Activated T-cell treated with anti-CD3 and anti-CD28 coated beads, Interleukin-2, amount 50 U/mL, for 4 hours (primary cell): ENCODE results near the gene KLHL29. TPM values are rescaled to one million over a fixed set of nuclear protein-coding genes. Genes with fewer than 3 reads are reported as not detected.

Experiments
- ATAC-seq, 2 donors: fragments of 200-7000 bp; cut with Tn5 transposase; one replicate each; pipeline ENCODE4 v1.10.0; 2021
- DNase-seq: peaks from one replicate; pipeline ENCODE4 v3.0.0-alpha.2; 2020
- H3K27me3 Mint-ChIP-seq: one replicate; pipeline ENCODE4 v1.8.0; 2021; ENCODE audit warnings: low read depth, mixed read lengths
- H3K36me3 Mint-ChIP-seq: one replicate; pipeline ENCODE4 v1.8.0; 2022; ENCODE audit warnings: mixed read lengths; ENCODE audit not compliant: insufficient read depth
- H3K4me1 Mint-ChIP-seq: one replicate; pipeline ENCODE4 v1.8.0; 2021; ENCODE audit warnings: low read depth, mixed read lengths
- H3K4me3 Mint-ChIP-seq: one replicate; pipeline ENCODE4 v1.8.0; 2021; ENCODE audit warnings: mild to moderate bottlenecking, moderate library complexity, mixed read lengths
- H3K9me3 Mint-ChIP-seq: one replicate; pipeline ENCODE4 v1.8.0; 2021; ENCODE audit warnings: mixed read lengths
- total RNA-seq, 3 donors: library from RNA; stranded (reverse); gene quantifications; one replicate each; pipeline ENCODE4 v1.2.1, GENCODE V29; 2021

KLHL29 gene
- total RNA-seq, 3 donors from 2014 or later, result 0.82 to 1.5 (median 1.1) TPM

- no peak overlapping the region for H3K4me3 Mint-ChIP-seq
- no peaks in the 10 kb centered on the region for H3K9me3 Mint-ChIP-seq
- H3K36me3 Mint-ChIP-seq, result no peaks in the 10 kb centered on the region
- ATAC-seq, result no peak
- DNase-seq, result no peak
- H3K27me3 Mint-ChIP-seq, result peaks cover 11% of the 10 kb centered on the region
- peaks cover 7% of the 10 kb centered on the region for H3K4me1 Mint-ChIP-seq
Measured at GRCh38 chr2:23662941-23663920, 278.3 kb downstream of the KLHL29 start.

- H3K4me1 Mint-ChIP-seq, result no peaks in the 10 kb centered on the region
- DNase-seq (no peak), ATAC-seq (no peak)
- H3K4me3 Mint-ChIP-seq, result no peak overlapping the region
- no peaks in the 10 kb centered on the region for H3K36me3 Mint-ChIP-seq
- no peaks in the 10 kb centered on the region for H3K9me3 Mint-ChIP-seq
- H3K27me3 Mint-ChIP-seq, result peaks cover 8% of the 10 kb centered on the region
Measured at GRCh38 chr2:23664066-23664788, 279.2 kb downstream of the KLHL29 start.

- no peak for DNase-seq
- Mint-ChIP-seq H3K27me3 (peaks cover 4% of the 10 kb centered on the region), H3K4me1 (no peaks in the 10 kb centered on the region), H3K4me3 (no peak overlapping the region), H3K36me3 (no peaks in the 10 kb centered on the region), H3K9me3 (no peaks in the 10 kb centered on the region)
- no peak for ATAC-seq
Measured at GRCh38 chr2:23666241-23666979, 281.4 kb downstream of the KLHL29 start.

- no peak for DNase-seq
- Mint-ChIP-seq H3K4me3 (no peak overlapping the region), H3K27me3 (peaks cover 3% of the 10 kb centered on the region), H3K4me1 (no peaks in the 10 kb centered on the region), H3K9me3 (no peaks in the 10 kb centered on the region), H3K36me3 (no peaks in the 10 kb centered on the region)
- ATAC-seq, result no peak
Measured at GRCh38 chr2:23666980-23667357, 282.0 kb downstream of the KLHL29 start.

- H3K4me1 Mint-ChIP-seq, result no peaks in the 10 kb centered on the region
- DNase-seq (no peak), ATAC-seq (no peak)
- no peaks in the 10 kb centered on the region for H3K36me3 Mint-ChIP-seq
- H3K9me3 Mint-ChIP-seq, result no peaks in the 10 kb centered on the region
- H3K27me3 Mint-ChIP-seq, result no peaks in the 10 kb centered on the region
- H3K4me3 Mint-ChIP-seq, result no peak overlapping the region
Measured at GRCh38 chr2:23668756-23669304, 283.9 kb downstream of the KLHL29 start.

- DNase-seq, result no peak
- Mint-ChIP-seq H3K9me3 (no peaks in the 10 kb centered on the region), H3K4me3 (no peak overlapping the region), H3K36me3 (no peaks in the 10 kb centered on the region), H3K4me1 (no peaks in the 10 kb centered on the region), H3K27me3 (no peaks in the 10 kb centered on the region)
- ATAC-seq, result no peak
Measured at GRCh38 chr2:23669413-23670244, 284.6 kb downstream of the KLHL29 start.

- Mint-ChIP-seq H3K36me3 (no peaks in the 10 kb centered on the region), H3K9me3 (no peaks in the 10 kb centered on the region), H3K4me1 (no peaks in the 10 kb centered on the region), H3K27me3 (no peaks in the 10 kb centered on the region), H3K4me3 (no peak overlapping the region)
- ATAC-seq (no peak), DNase-seq (no peak)
Measured at GRCh38 chr2:23670245-23670592, 285.2 kb downstream of the KLHL29 start.

- no peak for DNase-seq
- Mint-ChIP-seq H3K9me3 (peaks cover 5% of the 10 kb centered on the region), H3K4me3 (no peak overlapping the region), H3K36me3 (no peaks in the 10 kb centered on the region), H3K4me1 (no peaks in the 10 kb centered on the region), H3K27me3 (no peaks in the 10 kb centered on the region)
- ATAC-seq, result no peak
Measured at GRCh38 chr2:23673082-23673481, 288.1 kb downstream of the KLHL29 start.

- peaks cover 5% of the 10 kb centered on the region for H3K9me3 Mint-ChIP-seq
Measured at GRCh38 chr2:23673830-23674679, 289.1 kb downstream of the KLHL29 start.

GRCh38 chr2:23675506-23675905, 290.5 kb downstream of the KLHL29 start:
- DNase-seq (no peak), ATAC-seq (no peak)
- H3K4me1 Mint-ChIP-seq, result no peaks in the 10 kb centered on the region
- no peaks in the 10 kb centered on the region for H3K36me3 Mint-ChIP-seq
- no peak overlapping the region for H3K4me3 Mint-ChIP-seq
- no peaks in the 10 kb centered on the region for H3K27me3 Mint-ChIP-seq
- peaks cover 5% of the 10 kb centered on the region for H3K9me3 Mint-ChIP-seq

More at GRCh38 chr2:23673830-23674679, 289.1 kb downstream of the KLHL29 start:
- no peaks in the 10 kb centered on the region for H3K27me3 Mint-ChIP-seq
- no peaks in the 10 kb centered on the region for H3K36me3 Mint-ChIP-seq
- no peak for ATAC-seq
- H3K4me1 Mint-ChIP-seq, result no peaks in the 10 kb centered on the region
- no peak overlapping the region for H3K4me3 Mint-ChIP-seq
- no peak for DNase-seq

GRCh38 chr2:23677836-23678235, 292.9 kb downstream of the KLHL29 start:
- no peak for ATAC-seq
- Mint-ChIP-seq H3K4me1 (no peaks in the 10 kb centered on the region), H3K27me3 (no peaks in the 10 kb centered on the region), H3K36me3 (no peaks in the 10 kb centered on the region), H3K9me3 (peaks cover 5% of the 10 kb centered on the region), H3K4me3 (no peak overlapping the region)
- DNase-seq, result no peak

GRCh38 chr2:23679044-23679443, 294.1 kb downstream of the KLHL29 start:
- peaks cover 5% of the 10 kb centered on the region for H3K9me3 Mint-ChIP-seq
- ATAC-seq (no peak), DNase-seq (no peak)
- no peaks in the 10 kb centered on the region for H3K27me3 Mint-ChIP-seq
- no peaks in the 10 kb centered on the region for H3K4me1 Mint-ChIP-seq
- H3K36me3 Mint-ChIP-seq, result no peaks in the 10 kb centered on the region
- H3K4me3 Mint-ChIP-seq, result no peak overlapping the region

- no peak for DNase-seq
- Mint-ChIP-seq H3K27me3 (no peaks in the 10 kb centered on the region), H3K4me1 (no peaks in the 10 kb centered on the region), H3K36me3 (no peaks in the 10 kb centered on the region), H3K9me3 (peaks cover 5% of the 10 kb centered on the region), H3K4me3 (no peak overlapping the region)
- no peak for ATAC-seq
Measured at GRCh38 chr2:23680951-23681350, 296.0 kb downstream of the KLHL29 start.
